HepG2 (cell line): ENCODE results near the gene PEX10. TPM values are rescaled to one million over a fixed set of nuclear protein-coding genes. Genes with fewer than 3 reads are reported as not detected.
A peak's percentile ranks its signal among the peaks of the same experiment; 100 is the strongest.

Source experiments
- BCL3 ChIP-seq: sonication (generic); formaldehyde crosslinking; IDR thresholded peaks from 2 replicates; pipeline ENCODE4 v1.5.1; 2020; ENCODE audit warnings: mild to moderate bottlenecking, missing genetic modification reagents, moderate library complexity
- CHD2 ChIP-seq: IDR thresholded peaks from 2 replicates; pipeline ENCODE4 v1.6.1; 2011; ENCODE audit warnings: low read depth, low read length, improper control_type of control experiment
- ESRRA ChIP-seq: sonication (generic); formaldehyde crosslinking; IDR thresholded peaks from 2 replicates; pipeline ENCODE4 v1.5.1; 2020; ENCODE audit warnings: mild to moderate bottlenecking, low read depth, missing genetic modification reagents
- GPBP1L1 ChIP-seq: sonication (generic); formaldehyde crosslinking; IDR thresholded peaks from 2 replicates; pipeline ENCODE4 v1.5.0; 2020; ENCODE audit warnings: mild to moderate bottlenecking, missing genetic modification reagents
- HMG20B ChIP-seq: conservative IDR thresholded peaks from 2 replicates; pipeline ENCODE4 v1.6.1; 2016; ENCODE audit warnings: missing genetic modification reagents, missing compliant biosample characterization
- HOXA3 ChIP-seq: sonication (generic); formaldehyde crosslinking; IDR thresholded peaks from 2 replicates; pipeline ENCODE4 v1.5.0; 2020; ENCODE audit warnings: missing genetic modification reagents
- IKZF5 ChIP-seq: IDR thresholded peaks from 2 replicates; pipeline ENCODE4 v1.6.1; 2018; ENCODE audit warnings: missing genetic modification reagents, mild to moderate bottlenecking, missing compliant biosample characterization
- KMT2A ChIP-seq: sonication (generic); formaldehyde crosslinking; IDR thresholded peaks from 2 replicates; pipeline ENCODE4 v1.4.0; 2020; ENCODE audit warnings: missing genetic modification reagents
- KMT2B ChIP-seq: IDR thresholded peaks from 2 replicates; pipeline ENCODE4 v1.6.1; 2016; ENCODE audit warnings: missing genetic modification reagents, missing compliant biosample characterization
- MLLT10 ChIP-seq: sonication (generic); formaldehyde crosslinking; IDR thresholded peaks from 2 replicates; pipeline ENCODE4 v1.4.0; 2020; ENCODE audit warnings: missing genetic modification reagents
- MTA1 ChIP-seq: sonication (generic); formaldehyde crosslinking; IDR thresholded peaks from 2 replicates; pipeline ENCODE4 v1.4.0; 2020; ENCODE audit warnings: missing genetic modification reagents, mild to moderate bottlenecking, borderline replicate concordance
- NFATC3 ChIP-seq: sonication (generic); formaldehyde crosslinking; IDR thresholded peaks from 2 replicates; pipeline ENCODE4 v1.5.1; 2020; ENCODE audit warnings: mild to moderate bottlenecking, missing genetic modification reagents
- NONO ChIP-seq, 2 experiments: fragments of 450-650 bp in 1 of 2; sonication (generic) in 1 of 2; formaldehyde crosslinking in 1 of 2; IDR thresholded peaks in 1 of 2; conservative IDR thresholded peaks in 1 of 2; 2 replicates each; pipeline versions ENCODE4 v1.6.1 to v1.8.0; 2017 to 2022; ENCODE audit warnings: mild to moderate bottlenecking in 1 of 2, missing genetic modification reagents in 1 of 2, moderate library complexity in 1 of 2
- NRL ChIP-seq: sonication (generic); formaldehyde crosslinking; IDR thresholded peaks from 2 replicates; pipeline ENCODE4 v1.5.0; 2020; ENCODE audit warnings: missing genetic modification reagents, mild to moderate bottlenecking, moderate library complexity, borderline replicate concordance
- PHF5A ChIP-seq: IDR thresholded peaks from one replicate; pipeline ENCODE4 v1.6.1; 2018; ENCODE audit warnings: low read depth, missing genetic modification reagents; ENCODE audit not compliant: unreplicated experiment
- SMAD3 ChIP-seq: sonication (generic); formaldehyde crosslinking; IDR thresholded peaks from 2 replicates; pipeline ENCODE4 v1.4.0; 2020; ENCODE audit warnings: missing genetic modification reagents
- STAT5B ChIP-seq: sonication (generic); formaldehyde crosslinking; IDR thresholded peaks from 2 replicates; pipeline ENCODE4 v1.4.0; 2020; ENCODE audit warnings: missing genetic modification reagents
- TARDBP ChIP-seq: sonication (generic); formaldehyde crosslinking; IDR thresholded peaks from 2 replicates; pipeline ENCODE4 v1.8.0; 2022; ENCODE audit warnings: mild to moderate bottlenecking, missing genetic modification reagents
- ZBTB42 ChIP-seq: sonication (generic); formaldehyde crosslinking; IDR thresholded peaks from 2 replicates; pipeline ENCODE4 v1.5.0; 2020; ENCODE audit warnings: mild to moderate bottlenecking, missing genetic modification reagents
- ZC3H13 ChIP-seq: sonication (generic); formaldehyde crosslinking; IDR thresholded peaks from 2 replicates; pipeline ENCODE4 v1.8.1; 2023; ENCODE audit warnings: mild to moderate bottlenecking, missing genetic modification reagents, moderate library complexity
- ZFP37 ChIP-seq: sonication (generic); formaldehyde crosslinking; IDR thresholded peaks from 2 replicates; pipeline ENCODE4 v1.4.0; 2020; ENCODE audit warnings: missing genetic modification reagents, borderline replicate concordance
- ZNF253 ChIP-seq: sonication (generic); formaldehyde crosslinking; IDR thresholded peaks from 2 replicates; pipeline ENCODE4 v1.8.0; 2022; ENCODE audit warnings: mild to moderate bottlenecking, missing genetic modification reagents, borderline replicate concordance
- ZNF263 ChIP-seq: sonication (generic); formaldehyde crosslinking; IDR thresholded peaks from 2 replicates; pipeline ENCODE4 v1.4.0; 2020; ENCODE audit warnings: missing genetic modification reagents
- ZNF414 ChIP-seq: sonication (generic); formaldehyde crosslinking; IDR thresholded peaks from 2 replicates; pipeline ENCODE4 v1.5.0; 2020; ENCODE audit warnings: missing genetic modification reagents
- ZNF576 ChIP-seq: sonication (generic); formaldehyde crosslinking; IDR thresholded peaks from 2 replicates; pipeline ENCODE4 v1.4.0; 2020; ENCODE audit warnings: mild to moderate bottlenecking, missing genetic modification reagents
- ZNF766 ChIP-seq: sonication (generic); formaldehyde crosslinking; IDR thresholded peaks from 2 replicates; pipeline ENCODE4 v1.5.0; 2020; ENCODE audit warnings: missing genetic modification reagents, borderline replicate concordance
- polyA plus RNA-seq, 8 experiments: library from polyadenylated mRNA; depleted of rRNA in 3 of 8; stranded (reverse) in 7 of 8; unstranded in 1 of 8; fragments of >200 nt; fragmentation: Illumina TruSeq in 4 of 8; extraction: Trizol in 4 of 8; gene quantifications; 2 replicates each; pipeline versions ENCODE4 v1.2.1 to v1.2.3, GENCODE V29; 2011 to 2016; ENCODE audit warnings: low read depth in 4 of 8, missing spikeins in 1 of 8, mixed read lengths in 1 of 8; ENCODE audit not compliant: insufficient read depth in 1 of 8
- total RNA-seq, 5 experiments: library from RNA; depleted of rRNA; stranded (reverse); fragments of >200 nt; fragmentation: Illumina TruSeq; extraction: Trizol; gene quantifications; 2 replicates each; pipeline ENCODE4 v1.2.3, GENCODE V29; 2016; ENCODE audit warnings: low read depth in 1 of 5

PEX10 gene
- total and polyA plus RNA-seq, 2 of the 13 experiments (the other 11 are each of a cell fraction or from before 2014, with no cell fraction given) = 16.1 to 39.6 TPM

GRCh38 chr1:2413495-2414296, 1.3 kb upstream of the PEX10 start (continued):
- peak; percentile 54; the same call in 1 of the 2 replicates for TF ChIP-seq IKZF5 (CRISPR knock-in tag)
- TF ChIP-seq STAT5B (CRISPR knock-in tag) = no peak
- TF ChIP-seq HMG20B (CRISPR knock-in tag) = no peak
- no peak for TF ChIP-seq MLLT10 (CRISPR knock-in tag)
- no peak for TF ChIP-seq PHF5A (CRISPR knock-in tag)
- no peak for TF ChIP-seq ZNF414
- no peak for TF ChIP-seq KMT2B (CRISPR knock-in tag)
- no peak for TF ChIP-seq ESRRA (CRISPR knock-in tag)
- peak; percentile 7; the same call in 1 of the 2 replicates for TF ChIP-seq ZBTB42 (CRISPR knock-in tag)
- no peak for TF ChIP-seq ZFP37
- no peak for TF ChIP-seq NONO (IDR thresholded peaks at IDR 0.05)
- peak; percentile 61; the same call in 1 of the 2 replicates for TF ChIP-seq NONO (CRISPR knock-in tag; conservative IDR thresholded peaks at IDR 0.05)
- peak; percentile 29; the same call in 1 of the 2 replicates for TF ChIP-seq TARDBP
- TF ChIP-seq SMAD3 = 0 out of 2 replicates have a peak, but pooled peaks have one; percentile 31
- TF ChIP-seq BCL3 (CRISPR knock-in tag) = no peak
- TF ChIP-seq ZNF263 (CRISPR knock-in tag) = peak; percentile 15; the same call in 1 of the 2 replicates
- 0 out of 2 replicates have a peak, but pooled peaks have one; percentile 26 for TF ChIP-seq KMT2A (CRISPR knock-in tag)
- TF ChIP-seq ZNF766 (CRISPR knock-in tag) = no peak
- TF ChIP-seq GPBP1L1 (CRISPR knock-in tag) = no peak
- peak; percentile 44; the same call in 1 of the 2 replicates for TF ChIP-seq HOXA3 (CRISPR knock-in tag)
- TF ChIP-seq MTA1 (CRISPR knock-in tag) = peak; percentile 68; the same call in 1 of the 2 replicates
- no peak for TF ChIP-seq ZNF253 (CRISPR knock-in tag)
- TF ChIP-seq CHD2 = no peak
- no peak; the same call in 1 of the 2 replicates for TF ChIP-seq ZNF576 (CRISPR knock-in tag)
- peak; percentile 82; the same call in 1 of the 2 replicates for TF ChIP-seq ZC3H13 (CRISPR knock-in tag)
- TF ChIP-seq NFATC3 = no peak
- TF ChIP-seq NRL (CRISPR knock-in tag) = no peak
